SK-N-SH (cell line): ENCODE measurements around the gene STK32C. TPM values are rescaled to one million over a fixed set of nuclear protein-coding genes. Genes with fewer than 3 reads are reported as not detected.

ENCODE experiments used
- CTCF ChIA-PET: fragments of 300-600, 350-600 bp; formaldehyde crosslinking; extraction: SDS; loops from one replicate; lab custom pipeline; 2021; lab: Yijun Ruan, JAX
- POLR2A ChIA-PET: fragments of 350-600 bp; sonication (Branson Sonifier 250); formaldehyde crosslinking; extraction: SDS; loops from one replicate; lab custom pipeline; 2020; ENCODE audit warnings: antibody characterized with exemption, inconsistent platforms; lab: Yijun Ruan, JAX
- DNase-seq: peaks from one replicate; pipeline ENCODE4 v3.0.0; 2012
- H2AFZ ChIP-seq: fragments of 200-600 bp; sonication (generic); 2 replicates; pipeline ENCODE4 v1.8.1; 2016; ENCODE audit warnings: antibody characterized with exemption, mild to moderate bottlenecking, low read depth
- H3F3A ChIP-seq: fragments of 200-600 bp; sonication (generic); replicated peaks from 2 replicates; pipeline ENCODE3; 2016; ENCODE audit warnings: antibody characterized with exemption, mild to moderate bottlenecking; ENCODE audit not compliant: insufficient read depth
- H3K27ac ChIP-seq, 2 experiments: fragments of 200-500 bp in 1 of 2; fragments of 200-600 bp in 1 of 2; sonication (Bioruptor generic) in 1 of 2; sonication (generic), shearing (Covaris generic) in 1 of 2; 2 replicates each; pipeline versions ENCODE4 v1.5.1 to v1.6.1; 2014 to 2016; ENCODE audit warnings: low read depth in 2 of 2, inconsistent platforms in 1 of 2, low read length in 1 of 2, mild to moderate bottlenecking in 1 of 2, mixed read lengths in 1 of 2
- H3K27me3 ChIP-seq: fragments of 200-600 bp; sonication (generic), shearing (Covaris generic); 2 replicates; pipeline ENCODE4 v1.6.1; 2016; ENCODE audit warnings: mixed run types; ENCODE audit not compliant: insufficient read depth
- H3K36me3 ChIP-seq, 2 experiments: fragments of 200-500 bp in 1 of 2; fragments of 200-600 bp in 1 of 2; sonication (Bioruptor generic) in 1 of 2; sonication (generic) in 1 of 2; replicated peaks in 1 of 2; 2 replicates each; pipeline versions ENCODE3 to v1.5.1; 2014 to 2016; ENCODE audit warnings: low read length in 1 of 2, mild to moderate bottlenecking in 1 of 2; ENCODE audit not compliant: insufficient read depth in 2 of 2, control insufficient read depth in 1 of 2
- H3K4me1 ChIP-seq, 2 experiments: fragments of 200-500 bp in 1 of 2; fragments of 200-600 bp in 1 of 2; sonication (Bioruptor generic) in 1 of 2; sonication (generic), shearing (Covaris generic) in 1 of 2; 2 replicates each; pipeline versions ENCODE4 v1.5.1 to v1.6.1; 2014 to 2016; ENCODE audit warnings: low read depth in 1 of 2, low read length in 1 of 2, mixed run types in 1 of 2; ENCODE audit not compliant: insufficient read depth in 2 of 2, control insufficient read depth in 1 of 2
- H3K4me2 ChIP-seq: fragments of 200-600 bp; sonication (generic), shearing (Covaris generic); 2 replicates; pipeline ENCODE4 v1.6.1; 2017; ENCODE audit warnings: mixed run types
- H3K4me3 ChIP-seq, 2 experiments: fragments of 200-500 bp in 1 of 2; fragments of 200-600 bp in 1 of 2; sonication (Bioruptor generic) in 1 of 2; sonication (generic), shearing (Covaris generic) in 1 of 2; 2 replicates each; pipeline versions ENCODE4 v1.5.1 to v1.8.1; 2014 to 2016; ENCODE audit warnings: low read depth in 2 of 2, inconsistent platforms in 1 of 2, low read length in 1 of 2, mild to moderate bottlenecking in 1 of 2, mixed read lengths in 1 of 2, moderate library complexity in 1 of 2
- H3K79me2 ChIP-seq: fragments of 200-600 bp; sonication (generic); 2 replicates; pipeline ENCODE4 v1.8.1; 2017; ENCODE audit warnings: mild to moderate bottlenecking; ENCODE audit not compliant: insufficient read depth
- H3K9ac ChIP-seq: fragments of 200-600 bp; sonication (generic); 2 replicates; pipeline ENCODE4 v1.6.1; 2017; ENCODE audit warnings: mixed run types
- H3K9me2 ChIP-seq: fragments of 200-600 bp; sonication (generic); 2 replicates; pipeline ENCODE4 v1.6.1; 2017; ENCODE audit warnings: mixed run types
- H3K9me3 ChIP-seq: fragments of 200-600 bp; sonication (generic); 2 replicates; pipeline ENCODE4 v1.6.1; 2017; ENCODE audit warnings: mixed run types, mild to moderate bottlenecking, moderate library complexity
- H4K20me1 ChIP-seq: fragments of 200-600 bp; sonication (generic); 2 replicates; pipeline ENCODE4 v1.6.1; 2017; ENCODE audit warnings: mild to moderate bottlenecking, mixed run types; ENCODE audit not compliant: insufficient read depth
- CTCF ChIP-seq: fragments of 200-600 bp; sonication (generic); IDR thresholded peaks from 2 replicates; pipeline ENCODE4 v1.6.1; 2017; ENCODE audit warnings: antibody characterized with exemption, mild to moderate bottlenecking, moderate library complexity
- FOSL2 ChIP-seq: IDR thresholded peaks from 2 replicates; pipeline ENCODE4 v1.4.0; 2012; ENCODE audit warnings: low read depth, mild to moderate bottlenecking, moderate library complexity, borderline replicate concordance
- FOXJ3 ChIP-seq: sonication (generic); formaldehyde crosslinking; IDR thresholded peaks from 2 replicates; pipeline ENCODE4 v1.5.1; 2020; ENCODE audit warnings: mild to moderate bottlenecking, missing genetic modification reagents
- GABPA ChIP-seq: IDR thresholded peaks from 2 replicates; pipeline ENCODE4 v1.4.0; 2012; ENCODE audit warnings: low read depth, mild to moderate bottlenecking
- MEF2A ChIP-seq: IDR thresholded peaks from 2 replicates; pipeline ENCODE4 v1.4.0; 2012; ENCODE audit warnings: low read depth, borderline replicate concordance
- MXI1 ChIP-seq: IDR thresholded peaks from 2 replicates; pipeline ENCODE4 v1.6.1; 2012; ENCODE audit warnings: mild to moderate bottlenecking, low read depth, low read length, improper control_type of control experiment
- NFIC ChIP-seq: IDR thresholded peaks from 2 replicates; pipeline ENCODE4 v1.4.0; 2012; ENCODE audit warnings: borderline replicate concordance
- NRF1 ChIP-seq: IDR thresholded peaks from 2 replicates; pipeline ENCODE4 v1.6.1; 2012; ENCODE audit warnings: low read depth, mild to moderate bottlenecking, low read length
- POLR2AphosphoS5 ChIP-seq: IDR thresholded peaks from 2 replicates; pipeline ENCODE4 v1.6.1; 2012; ENCODE audit warnings: low read depth, low read length
- RAD21 ChIP-seq: IDR thresholded peaks from 2 replicates; pipeline ENCODE4 v1.6.1; 2012; ENCODE audit warnings: mild to moderate bottlenecking, low read length
- RCOR1 ChIP-seq: fragments of 150-350 bp; IDR thresholded peaks from 2 replicates; pipeline ENCODE4 v1.6.1; 2017; ENCODE audit warnings: antibody characterized with exemption, low read length
- REST ChIP-seq: IDR thresholded peaks from 2 replicates; pipeline ENCODE4 v1.6.1; 2012; ENCODE audit warnings: mild to moderate bottlenecking, low read depth, low read length, moderate library complexity
- RXRA ChIP-seq: IDR thresholded peaks from 2 replicates; pipeline ENCODE4 v1.4.0; 2012; ENCODE audit warnings: low read depth, mild to moderate bottlenecking, borderline replicate concordance
- SIN3A ChIP-seq: IDR thresholded peaks from 2 replicates; pipeline ENCODE4 v1.6.1; 2012; ENCODE audit warnings: low read depth, mild to moderate bottlenecking, low read length, moderate library complexity, borderline replicate concordance
- USF1 ChIP-seq: IDR thresholded peaks from 2 replicates; pipeline ENCODE4 v1.4.0; 2012; ENCODE audit warnings: low read depth, borderline replicate concordance
- WGBS: methylation state at CpG from one replicate; pipeline ENCODE4 v1.1.6; 2017; ENCODE audit warnings: low lambda C conversion rate; 5-methylcytosine and 5-hydroxymethylcytosine counted together
- polyA plus RNA-seq, 3 experiments: library from polyadenylated mRNA; depleted of rRNA; stranded (reverse); fragments of >200 nt; gene quantifications; 2 replicates each; pipeline ENCODE4 v1.2.3, GENCODE V29; 2012

Gene STK32C
- polyA plus RNA-seq, 1 of the 3 experiments (the other 2 are of a cell fraction), result 27.8 TPM

GRCh38 chr10:132196178-132197113 is 111.3 kb downstream of the STK32C start:
- WGBS, result 90% methylated on average over 11 of the region's 30 CpGs
- H3K27me3 ChIP-seq, result no peaks in the 10 kb centered on the region
- TF ChIP-seq NFIC (no peak), FOSL2 (no peak), RAD21 (no peak), USF1 (no peak)
- H3K9ac ChIP-seq, result no peak overlapping the region
- H3F3A ChIP-seq, result no peaks in the 10 kb centered on the region
- no peak overlapping the region for H3K4me3 ChIP-seq
- H3K79me2 ChIP-seq, result no peaks in the 10 kb centered on the region
- H3K36me3 ChIP-seq, result peaks cover 0 to 40% of the 10 kb centered on the region in 2 experiments
- no peaks in the 10 kb centered on the region for H3K9me2 ChIP-seq
- H3K4me1 ChIP-seq, result peaks cover 0 to 9% of the 10 kb centered on the region in 2 experiments; a peak in 1 of 4 replicates
- CTCF ChIA-PET, result interaction anchor here (1.0 kb wide), 1 partner anchor 61 kb away, joined by 3 read pairs; no protein-coding TSS in a partner anchor
- POLR2A ChIA-PET, result no interaction called here
- H4K20me1 ChIP-seq, result 0 out of 2 replicates have a peak, but pooled peaks cover 22% of the 10 kb centered on the region
- no peaks in the 10 kb centered on the region for H3K9me3 ChIP-seq
- no peak overlapping the region for H2AFZ ChIP-seq
- H3K27ac ChIP-seq, result no peak overlapping the region
- no peak overlapping the region for H3K4me2 ChIP-seq
- DNase-seq, result no peak

- CTCF ChIA-PET, result interaction anchor here (0.6 kb wide), 1 partner anchor 12 kb away, joined by 3 read pairs; no protein-coding TSS in a partner anchor
- Histone ChIP-seq H3K4me3 (no peak overlapping the region), H2AFZ (no peak overlapping the region), H3K27me3 (no peaks in the 10 kb centered on the region), H3K9me2 (no peaks in the 10 kb centered on the region), H3K9ac (no peak overlapping the region), H4K20me1 (peaks cover 22% of the 10 kb centered on the region; the same call in 1 of the 2 replicates), H3K4me2 (no peak overlapping the region), H3K79me2 (no peaks in the 10 kb centered on the region), H3K27ac (no peak overlapping the region; a peak in 1 of 4 replicates), H3K9me3 (no peaks in the 10 kb centered on the region), H3K4me1 (peaks cover 0 to 9% of the 10 kb centered on the region in 2 experiments; a peak in 1 of 4 replicates), H3F3A (peaks cover 2% of the 10 kb centered on the region), H3K36me3 (peaks cover 0 to 36% of the 10 kb centered on the region in 2 experiments)
- no peak for DNase-seq
- WGBS, result 89% methylated on average over 8 of the region's 13 CpGs
- TF ChIP-seq GABPA, result no peak
- TF ChIP-seq POLR2AphosphoS5, result no peak
- TF ChIP-seq NFIC, result no peak
- TF ChIP-seq FOXJ3 (CRISPR knock-in tag), result no peak
- TF ChIP-seq SIN3A, result no peak
- no peak for TF ChIP-seq USF1
- TF ChIP-seq RCOR1, result no peak
- no peak for TF ChIP-seq RXRA
- TF ChIP-seq CTCF, result no peak
- TF ChIP-seq NRF1, result no peak
- TF ChIP-seq MXI1, result no peak
- no peak for TF ChIP-seq FOSL2
- no peak for TF ChIP-seq MEF2A
- TF ChIP-seq REST, result no peak
- POLR2A ChIA-PET, result no interaction called here
These were observed 112.2 kb downstream of the STK32C start for GRCh38 chr10:132195366-132196075.
